Dermis blood vessel endothelial cell (primary cell): ENCODE measurements around the gene HSPB8. TPM values are rescaled to one million over a fixed set of nuclear protein-coding genes. Genes with fewer than 3 reads are reported as not detected.

Source experiments
- DNase-seq: peaks from one replicate; pipeline ENCODE4 v3.0.0; 2010
- total RNA-seq: library from RNA; depleted of rRNA; stranded (reverse); fragments of >200 nt; gene quantifications from 2 replicates; pipeline ENCODE4 v1.2.3, GENCODE V29; 2014

HSPB8 gene
- total RNA-seq, 1 donor from 2014 or later, result 3.4 TPM

DNA sequence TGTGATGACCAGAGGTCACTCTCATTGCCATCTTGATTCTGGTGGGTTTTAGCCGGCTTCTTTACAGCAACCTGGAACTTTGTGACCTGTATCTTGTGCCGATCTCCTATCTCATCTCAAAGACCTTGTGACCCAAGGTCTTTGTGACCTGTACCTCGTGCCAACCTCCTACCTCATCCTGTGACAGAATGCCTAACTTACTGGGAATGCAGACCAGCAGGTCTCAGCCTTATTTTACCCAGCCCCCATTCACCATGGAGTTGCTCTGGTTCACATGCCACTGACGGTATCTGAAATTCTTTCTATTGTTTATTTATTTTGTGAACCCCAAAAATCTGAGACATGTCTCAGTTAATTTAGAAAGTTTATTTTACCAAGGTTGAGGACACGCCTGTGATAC, 7.4 kb upstream of the HSPB8 start:
- DNase-seq, result no peak

- DNase-seq, result no peak
Observed at GRCh38 chr12:119171691-119172425, 6.9 kb upstream of the HSPB8 start.

- no peak for DNase-seq
Observed at GRCh38 chr12:119175081-119175480, 3.6 kb upstream of the HSPB8 start.

- DNase-seq, result peak; percentile 86
Observed at GRCh38 chr12:119176267-119177055, 2.3 kb upstream of the HSPB8 start.

DNA sequence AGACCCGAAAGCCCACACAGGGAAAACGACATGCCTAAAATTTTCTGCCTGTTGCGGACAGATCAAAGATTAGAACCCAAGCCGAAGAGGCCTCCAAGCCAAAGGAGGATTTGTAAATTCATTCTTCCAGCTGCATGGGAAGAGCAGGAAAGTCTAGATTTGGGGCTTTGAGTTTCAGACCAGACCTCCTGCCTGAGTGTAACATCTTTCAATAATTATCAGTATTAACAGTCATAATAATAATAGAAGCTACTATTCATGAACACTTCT, 1.7 kb upstream of the HSPB8 start:
- no peak for DNase-seq

DNA sequence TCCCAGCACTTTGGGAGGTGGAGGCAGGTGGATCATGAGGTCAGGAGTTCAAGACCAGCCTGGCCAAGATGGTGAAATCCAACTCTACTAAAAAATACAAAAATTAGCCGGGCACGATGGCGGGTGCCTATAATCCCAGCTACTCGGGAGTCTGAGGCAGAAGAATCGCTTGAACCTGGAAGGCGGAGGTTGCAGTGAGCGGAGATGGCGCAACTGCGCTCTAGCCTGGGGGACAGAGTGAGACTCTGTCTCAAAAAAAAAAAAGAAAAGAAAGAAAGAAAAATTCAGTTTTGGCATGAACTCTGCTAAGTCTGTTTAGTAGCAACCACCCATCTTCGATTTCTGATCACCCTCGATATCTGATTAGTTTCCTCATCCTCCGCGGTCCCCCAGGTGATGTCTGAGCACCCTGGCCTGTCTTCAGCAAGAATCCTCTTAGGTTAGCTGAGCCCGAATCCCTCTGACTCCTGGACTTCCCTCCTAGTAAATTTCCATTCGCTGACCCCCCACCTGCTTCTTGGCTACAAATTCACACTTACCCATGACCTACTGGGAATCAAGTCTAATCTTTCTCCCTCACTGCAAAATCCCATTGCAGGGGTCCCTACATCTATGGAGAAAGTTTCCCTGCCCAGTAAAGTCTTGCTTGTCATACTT, 879 bp upstream of the HSPB8 start:
- no peak for DNase-seq

GRCh38 chr12:119179335-119180021, 747 bp downstream of the HSPB8 start:
- DNase-seq, result peak; percentile 41

- DNase-seq, result peak; percentile 51
Observed at GRCh38 chr12:119180380-119181040, 1.8 kb downstream of the HSPB8 start.

- no peak for DNase-seq
Observed at GRCh38 chr12:119181202-119181601, 2.5 kb downstream of the HSPB8 start.

DNA sequence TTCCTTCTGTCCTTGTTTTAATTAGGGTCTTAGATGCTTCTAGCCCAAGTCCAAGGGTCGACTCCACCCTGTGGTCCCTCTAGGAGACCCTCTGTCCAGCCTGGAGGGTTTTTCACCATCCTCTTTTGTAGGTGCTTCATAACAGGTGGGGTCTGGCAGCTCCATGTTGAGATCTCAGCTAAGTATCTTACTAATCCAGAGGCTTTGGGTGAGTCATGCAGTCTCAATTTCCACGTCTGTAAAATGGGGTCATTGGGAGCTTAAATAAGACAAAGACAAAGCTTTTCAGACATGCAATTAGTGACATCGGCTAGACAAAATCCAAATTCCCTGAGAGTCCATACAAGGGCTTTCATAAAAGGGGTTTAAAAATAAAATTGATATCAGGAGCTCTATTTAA, 3.2 kb downstream of the HSPB8 start:
- DNase-seq, result no peak

DNA sequence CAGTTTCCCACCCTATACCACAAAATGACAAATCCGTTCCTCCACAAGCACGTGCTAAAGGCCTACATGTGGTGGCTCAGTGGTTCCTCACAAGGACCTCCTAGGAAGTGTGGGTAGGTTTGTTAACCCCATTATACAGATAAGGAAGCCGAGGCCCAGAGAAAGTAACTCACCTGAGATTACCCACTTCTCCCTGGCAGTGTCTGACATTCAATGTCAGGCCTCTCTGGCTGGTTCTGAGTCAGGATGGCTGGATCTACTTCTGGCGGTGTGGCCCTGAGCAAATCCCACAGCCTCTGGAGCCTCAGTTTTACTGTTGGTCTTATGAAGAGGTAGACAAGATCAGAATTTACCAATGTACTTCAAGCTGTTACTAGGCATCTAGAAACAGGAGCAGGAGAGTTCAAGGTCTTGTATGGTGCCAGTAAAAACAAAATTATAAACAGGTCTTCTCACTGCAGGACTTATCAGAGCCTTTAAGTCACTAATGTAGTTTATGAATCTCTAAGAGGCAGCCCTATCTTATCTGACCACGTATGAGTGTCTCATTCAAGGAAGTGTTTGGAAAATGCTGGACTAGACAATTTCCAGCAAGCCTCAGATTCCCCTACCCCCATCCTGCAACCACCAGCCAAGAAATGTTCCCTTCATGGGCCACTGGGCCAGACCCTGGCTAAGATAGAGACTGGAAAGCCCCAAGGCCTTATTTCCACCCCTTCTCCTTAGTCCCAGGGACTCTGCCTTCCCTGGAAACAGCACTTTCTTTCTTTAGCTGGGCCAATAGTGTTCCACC, 4.2 kb downstream of the HSPB8 start:
- peak; percentile 20 for DNase-seq

DNA sequence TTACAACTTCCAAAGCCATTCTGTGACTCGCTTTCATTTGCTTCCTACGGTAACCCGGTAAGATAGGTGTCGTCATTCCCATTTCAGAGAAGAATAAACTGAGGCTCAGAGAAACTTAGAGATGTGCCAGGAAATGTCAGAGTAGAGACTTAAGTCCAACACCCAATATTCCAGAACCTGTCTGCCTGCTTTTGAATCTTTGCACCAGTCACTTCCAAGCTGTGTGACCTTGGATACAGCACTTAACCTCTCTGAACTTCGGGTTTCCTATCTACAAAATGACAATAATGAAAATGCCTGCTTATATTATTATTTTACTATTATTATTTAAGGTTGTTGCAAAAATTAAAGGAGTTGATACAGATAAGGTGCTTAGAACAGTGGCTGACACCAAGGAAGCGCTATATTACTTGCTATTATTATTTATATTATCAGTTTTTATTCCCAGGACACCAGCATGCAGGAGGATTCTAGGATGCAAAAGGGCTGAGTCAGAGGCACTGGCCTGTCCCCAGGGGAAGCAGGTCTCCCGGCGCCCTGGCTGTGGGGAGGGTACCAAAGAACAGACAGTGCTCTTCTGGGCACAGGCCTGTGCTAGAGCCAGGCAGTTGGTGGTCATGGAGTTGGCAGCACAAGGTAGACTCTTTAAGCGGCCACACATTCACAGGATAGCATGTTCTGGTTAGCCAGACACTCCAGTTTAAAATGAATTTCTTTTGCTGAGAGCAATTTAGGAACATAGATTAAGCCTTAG, 5.4 kb downstream of the HSPB8 start:
- DNase-seq, result no peak

GRCh38 chr12:119195256-119195655, 16.5 kb downstream of the HSPB8 start:
- no peak for DNase-seq

DNA sequence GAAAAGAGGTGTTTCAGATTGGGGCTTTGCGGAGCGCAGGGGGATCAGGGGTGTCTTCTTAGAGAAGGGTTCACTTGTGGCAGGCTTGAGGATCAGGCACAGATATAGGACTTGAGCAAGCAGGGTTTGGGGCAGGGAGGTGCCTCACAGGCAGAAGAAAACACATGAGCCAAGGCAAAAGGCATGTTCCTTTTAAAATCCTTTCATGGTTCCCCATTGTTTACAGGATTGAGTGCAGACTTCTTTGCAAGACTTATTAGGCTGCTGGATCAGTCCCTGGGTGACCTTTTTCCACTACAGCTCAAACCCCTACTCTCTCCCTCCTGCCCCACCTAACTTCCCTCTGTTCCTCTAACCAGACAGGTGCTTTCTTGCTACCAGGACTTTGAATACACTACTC, 19.7 kb downstream of the HSPB8 start:
- DNase-seq, result no peak

GRCh38 chr12:119200601-119201000, 21.9 kb downstream of the HSPB8 start:
- DNase-seq, result no peak

DNA sequence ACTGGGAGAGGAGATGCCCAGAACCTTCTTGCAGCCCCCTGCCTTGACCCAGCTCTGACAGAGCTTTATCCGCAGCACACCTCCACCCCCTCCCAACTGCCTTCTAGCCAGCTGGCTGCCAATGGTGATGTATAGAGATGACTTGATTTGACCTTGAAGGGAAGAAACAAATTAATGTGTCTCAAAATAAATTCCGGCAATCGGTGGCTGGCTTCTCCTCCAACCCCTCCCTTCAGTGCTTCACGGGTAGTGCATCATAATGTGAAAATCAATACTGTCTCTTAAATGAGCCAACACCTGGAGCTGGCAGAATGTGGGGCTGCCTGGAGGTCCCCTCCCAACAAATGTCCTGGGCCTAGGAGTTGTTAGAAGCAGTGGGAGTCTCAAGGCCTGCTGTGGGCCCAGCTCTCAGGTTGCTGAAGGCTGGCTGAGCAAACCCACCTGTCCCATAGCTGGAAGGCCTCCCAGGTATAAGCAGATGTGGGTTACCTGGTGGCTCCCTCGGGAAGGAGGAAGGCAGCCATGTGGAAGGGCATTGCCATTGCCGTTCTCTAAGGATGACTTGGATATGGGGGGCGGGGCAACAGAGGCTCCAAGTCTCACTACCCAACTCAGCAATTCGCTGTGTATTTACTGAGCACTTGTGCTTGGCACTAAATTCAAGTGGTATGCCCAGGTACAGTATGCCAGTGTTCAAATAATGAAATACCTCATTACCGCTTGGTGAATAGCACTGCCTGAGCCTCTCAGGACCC, 23.2 kb downstream of the HSPB8 start:
- no peak for DNase-seq

- DNase-seq, result no peak
Observed at GRCh38 chr12:119202544-119202943, 23.8 kb downstream of the HSPB8 start.

DNA sequence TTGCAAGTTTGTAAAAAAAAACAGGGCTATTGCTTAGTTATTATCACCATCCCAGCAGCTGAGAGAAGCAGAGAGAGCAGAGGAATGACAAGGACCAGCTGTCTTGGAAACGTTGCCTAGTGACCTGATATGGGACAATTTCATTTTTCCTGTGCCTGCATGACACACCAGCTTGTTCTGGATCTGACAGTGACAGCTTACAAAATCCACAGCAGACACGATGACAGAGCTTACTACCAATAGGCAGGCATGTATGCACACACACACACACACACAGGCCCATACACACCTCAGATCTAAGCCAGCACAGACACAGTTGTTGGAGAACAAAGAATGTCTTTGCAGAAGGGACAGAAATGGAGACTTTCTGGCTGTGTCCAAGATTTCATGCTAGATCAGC, 25.4 kb downstream of the HSPB8 start:
- no peak for DNase-seq

DNA sequence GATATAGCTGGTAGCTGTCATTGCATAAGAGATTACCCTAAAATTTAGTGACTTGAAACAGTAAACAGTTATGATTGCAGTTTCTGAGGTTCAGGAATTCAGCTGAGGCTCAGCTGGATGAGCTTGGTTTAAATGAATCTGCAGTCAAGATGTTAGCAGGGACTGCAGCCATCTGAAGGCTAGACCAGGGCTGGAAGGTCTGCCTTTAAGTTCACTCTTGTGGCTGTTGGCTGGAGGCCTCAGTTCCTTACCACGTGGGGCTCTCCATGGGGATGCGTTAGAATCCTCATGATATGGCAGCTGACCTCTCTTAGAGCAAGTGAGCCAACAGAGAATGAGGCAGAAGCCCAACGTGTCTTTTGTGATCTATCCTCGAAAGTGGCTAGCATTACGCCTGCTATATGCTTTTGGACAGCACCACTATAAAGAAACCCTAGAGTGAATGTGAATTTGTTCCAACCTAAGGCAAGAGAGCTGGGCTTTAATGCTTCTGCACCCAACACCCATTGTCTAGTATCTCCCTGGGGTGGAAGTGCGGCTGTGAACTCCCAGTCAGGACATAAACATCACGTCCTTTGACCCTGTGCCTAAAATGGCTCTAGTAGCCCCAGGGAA, 26.0 kb downstream of the HSPB8 start:
- no peak for DNase-seq
